SU-DHL-6 (cell line): ENCODE measurements around the gene EXOC6.

Experiments
- H2AFZ ChIP-seq: fragments of 200-600 bp; sonication (generic); 2 replicates; pipeline ENCODE4 v1.6.1; 2014; ENCODE audit warnings: low read depth, mild to moderate bottlenecking, moderate library complexity, mixed read lengths, antibody characterized with exemption, low read length; ENCODE audit not compliant: severe bottlenecking
- H3F3A ChIP-seq: fragments of 200-600 bp; shearing (Covaris generic); 2 replicates; pipeline ENCODE4 v1.6.0; 2016; ENCODE audit warnings: antibody characterized with exemption, mild to moderate bottlenecking; ENCODE audit not compliant: insufficient read depth
- H3K27ac ChIP-seq: fragments of 200-600 bp; sonication (generic); 2 replicates; pipeline ENCODE4 v1.5.1; 2016; ENCODE audit warnings: low read depth, mild to moderate bottlenecking, low read length, moderate library complexity, mixed read lengths
- H3K27me3 ChIP-seq: fragments of 200-600 bp; sonication (generic), shearing (Covaris generic); 2 replicates; pipeline ENCODE4 v1.6.0; 2014; ENCODE audit warnings: mild to moderate bottlenecking, low read length
- H3K36me3 ChIP-seq: fragments of 200-600 bp; sonication (generic); 2 replicates; pipeline ENCODE4 v1.6.1; 2014; ENCODE audit warnings: mild to moderate bottlenecking, low read length, mixed read lengths
- H3K4me2 ChIP-seq: fragments of 300-600, 200-600 bp; shearing (Covaris generic), sonication (generic); 2 replicates; pipeline ENCODE4 v1.6.0; 2014; ENCODE audit warnings: low read length, low read depth, mild to moderate bottlenecking; ENCODE audit not compliant: poor library complexity, severe bottlenecking
- H3K4me3 ChIP-seq: fragments of 200-600 bp; sonication (generic); 2 replicates; pipeline ENCODE4 v1.5.1; 2014; ENCODE audit warnings: antibody characterized with exemption, low read length, mild to moderate bottlenecking, mixed read lengths; ENCODE audit not compliant: insufficient read depth, poor library complexity, severe bottlenecking
- H3K79me2 ChIP-seq: fragments of 200-600 bp; sonication (generic); 2 replicates; pipeline ENCODE4 v1.6.1; 2014; ENCODE audit warnings: mild to moderate bottlenecking, low read length, moderate library complexity; ENCODE audit not compliant: insufficient read depth
- H3K9ac ChIP-seq: fragments of 200-600 bp; sonication (generic); 2 replicates; pipeline ENCODE4 v1.7.0; 2014; ENCODE audit warnings: mild to moderate bottlenecking, low read length
- H3K9me2 ChIP-seq: fragments of 200-600 bp; sonication (generic); replicated peaks from 2 replicates; pipeline ENCODE4 v1.6.1; 2014; ENCODE audit warnings: low read length; ENCODE audit not compliant: insufficient read depth
- H3K9me3 ChIP-seq: fragments of 200-600 bp; sonication (generic); 2 replicates; pipeline ENCODE4 v1.6.1; 2014; ENCODE audit warnings: low read length, mixed read lengths; ENCODE audit not compliant: insufficient read depth
- H4K20me1 ChIP-seq: fragments of 200-600 bp; sonication (generic); 2 replicates; pipeline ENCODE4 v1.6.1; 2014; ENCODE audit warnings: low read depth, mild to moderate bottlenecking, antibody characterized with exemption, low read length, moderate library complexity, mixed read lengths
- CTCF ChIP-seq: fragments of 200-600 bp; sonication (generic); IDR thresholded peaks from one replicate; pipeline ENCODE4 v1.5.1; 2017; ENCODE audit warnings: antibody characterized with exemption, mild to moderate bottlenecking, low read length, moderate library complexity; ENCODE audit not compliant: insufficient read depth, poor library complexity, severe bottlenecking
- EZH2phosphoT487 ChIP-seq: fragments of 200-600 bp; sonication (generic), shearing (Covaris generic); conservative IDR thresholded peaks from 2 replicates; pipeline ENCODE4 v1.6.1; 2018; ENCODE audit warnings: mild to moderate bottlenecking, antibody characterized with exemption, low read length, moderate library complexity, mixed read lengths

Gene EXOC6

GRCh38 chr10:93063977-93064660, 215.8 kb downstream of the EXOC6 start:
- H3K27ac ChIP-seq: no peak overlapping the region
- no peaks in the 10 kb centered on the region for H3K27me3 ChIP-seq
- no peaks in the 10 kb centered on the region for H3F3A ChIP-seq
- no peaks in the 10 kb centered on the region for H3K79me2 ChIP-seq
- H3K36me3 ChIP-seq: no peaks in the 10 kb centered on the region
- no peak overlapping the region for H3K4me3 ChIP-seq
- TF ChIP-seq CTCF (no peak), EZH2phosphoT487 (no peak)
- no peaks in the 10 kb centered on the region for H3K9me3 ChIP-seq
- H4K20me1 ChIP-seq: no peaks in the 10 kb centered on the region
- no peaks in the 10 kb centered on the region for H3K9me2 ChIP-seq
- no peak overlapping the region for H2AFZ ChIP-seq
- no peak overlapping the region for H3K4me2 ChIP-seq
- H3K9ac ChIP-seq: no peak overlapping the region

GRCh38 chr10:93064874-93065660, 216.7 kb downstream of the EXOC6 start:
- Histone ChIP-seq H3K27ac (no peak overlapping the region), H3F3A (no peaks in the 10 kb centered on the region), H3K9ac (no peak overlapping the region), H3K9me3 (no peaks in the 10 kb centered on the region), H2AFZ (no peak overlapping the region), H3K79me2 (no peaks in the 10 kb centered on the region), H3K4me2 (no peak overlapping the region), H3K4me3 (no peak overlapping the region), H3K27me3 (no peaks in the 10 kb centered on the region), H3K36me3 (no peaks in the 10 kb centered on the region), H4K20me1 (no peaks in the 10 kb centered on the region), H3K9me2 (no peaks in the 10 kb centered on the region)
- TF ChIP-seq CTCF: no peak
- TF ChIP-seq EZH2phosphoT487: no peak

GRCh38 chr10:93065675-93066543, 217.6 kb downstream of the EXOC6 start:
- no peak overlapping the region for H3K4me3 ChIP-seq
- no peaks in the 10 kb centered on the region for H4K20me1 ChIP-seq
- H2AFZ ChIP-seq: no peak overlapping the region
- no peaks in the 10 kb centered on the region for H3K79me2 ChIP-seq
- H3K9me3 ChIP-seq: no peaks in the 10 kb centered on the region
- no peaks in the 10 kb centered on the region for H3K27me3 ChIP-seq
- H3K4me2 ChIP-seq: no peak overlapping the region
- H3F3A ChIP-seq: no peaks in the 10 kb centered on the region
- H3K36me3 ChIP-seq: no peaks in the 10 kb centered on the region
- H3K9me2 ChIP-seq: no peaks in the 10 kb centered on the region
- H3K9ac ChIP-seq: no peak overlapping the region
- TF ChIP-seq CTCF: no peak
- TF ChIP-seq EZH2phosphoT487: no peak
- no peak overlapping the region for H3K27ac ChIP-seq
